Measurements from ENCODE around the gene MKX. TPM values are rescaled to one million over a fixed set of nuclear protein-coding genes. Genes with fewer than 3 reads are reported as not detected.

MKX gene
- total and polyA plus RNA-seq, 2 donors (not counting 1 experiment from before 2014, with no cell fraction given), result not detected

DNA sequence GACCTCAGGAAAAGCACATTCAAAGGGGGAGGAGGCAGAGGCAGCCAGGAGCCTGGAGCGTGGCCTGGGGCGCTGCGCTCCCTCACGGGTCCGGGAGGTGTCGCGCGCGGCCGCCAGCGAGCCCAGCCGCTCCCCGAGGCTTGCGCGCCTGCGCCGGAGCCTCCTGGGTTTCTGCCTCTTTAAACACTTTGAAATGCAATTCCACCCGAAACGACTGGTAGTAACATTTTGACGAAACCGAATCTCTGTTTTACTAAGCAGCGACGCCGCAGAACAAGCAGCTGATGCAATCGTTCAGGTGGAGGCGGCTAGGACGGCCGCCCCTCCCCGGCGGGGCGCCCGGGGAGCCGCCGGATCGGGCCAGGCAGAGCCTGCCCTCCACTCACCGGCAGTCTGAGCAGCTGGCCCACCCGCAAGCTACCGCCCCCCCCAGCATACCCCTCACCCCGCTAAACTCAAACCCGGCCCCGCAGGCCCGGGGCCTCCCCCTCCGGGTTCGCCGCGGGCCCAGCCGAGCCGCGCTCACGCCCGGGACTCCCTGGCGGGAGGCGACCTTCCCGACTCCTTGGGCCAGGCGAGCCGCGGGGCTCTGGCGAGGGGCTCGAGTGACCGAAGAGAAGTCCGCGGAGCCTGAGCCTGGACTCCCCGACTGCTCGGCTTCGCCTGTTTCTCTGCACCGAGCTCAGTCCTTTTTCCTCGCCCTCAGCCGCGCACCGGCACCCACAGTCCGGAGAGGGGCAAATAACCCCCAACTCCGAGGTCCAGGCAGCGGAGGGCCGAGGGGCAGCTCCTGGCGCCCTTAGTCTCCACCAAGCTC is 3.2 kb downstream of the MKX start:
- 3% methylated on average over 74 of the region's 75 CpGs for WGBS (ENCODE audit: insufficient coverage)
- Histone ChIP-seq H3K79me2 (ENCODE audit: control insufficient read depth, insufficient read depth, low read length) (no peaks in the 10 kb centered on the region), H4K20me1 (ENCODE audit: control insufficient read depth, insufficient read depth, low read length, poor library complexity, severe bottlenecking) (no peaks in the 10 kb centered on the region), H3K36me3 (replicated peaks in 1 of 2; ENCODE audit: control extremely low read depth in 1 of 2, control insufficient read depth in 1 of 2, extremely low read depth in 1 of 2, insufficient read depth in 2 of 2, low read length in 1 of 2) (no peaks in the 10 kb centered on the region), H3K9ac (ENCODE audit: low read length) (peak overlapping the region; percentile 60), H3K27ac (ENCODE audit: low read length in 2 of 2) (no peak overlapping the region), H3K9me3 (ENCODE audit: control extremely low read depth in 1 of 3, control insufficient read depth in 2 of 3, insufficient read depth in 1 of 3, low read length in 2 of 3) (peaks cover 0 to 36% (median 1%) of the 10 kb centered on the region in 3 donors), H2AFZ (ENCODE audit: insufficient read depth, low read depth, low read length, poor library complexity, severe bottlenecking) (peak overlapping the region; percentile 74), H3K4me3 (ENCODE audit: control extremely low read depth in 1 of 5, extremely low read depth in 1 of 5, insufficient read depth in 1 of 5, low read depth in 2 of 5, low read length in 4 of 5) (peak overlapping the region; percentile 32 to 64 (median 55)), H3K27me3 (replicated peaks in 1 of 4; ENCODE audit: control extremely low read depth in 1 of 4, control insufficient read depth in 3 of 4, insufficient read depth in 4 of 4, low read length in 3 of 4) (peaks cover 0 to 69% (median 45%) of the 10 kb centered on the region in 4 experiments), H3K4me2 (replicated peaks; ENCODE audit: low read depth, low read length, poor library complexity, severe bottlenecking) (peak overlapping the region; percentile 89), H3K4me1 (ENCODE audit: control insufficient read depth in 2 of 2, insufficient read depth in 2 of 2, low read length in 2 of 2) (peaks cover 39 to 60% of the 10 kb centered on the region in 2 donors)
- peak; percentile 58 for TF ChIP-seq CTCF (IDR thresholded peaks at IDR 0.05)
- peak; percentile 89 for TF ChIP-seq EZH2 (IDR thresholded peaks at IDR 0.05; ENCODE audit: borderline replicate concordance, insufficient read depth, low read depth, low read length, poor library complexity, severe bottlenecking)
- Mint-ChIP-seq H3K4me3 (peak overlapping the region; percentile 78), H3K9me3 (ENCODE audit: insufficient read depth) (no peaks in the 10 kb centered on the region), H3K27ac (no peak overlapping the region), H3K4me1 (peaks cover 25% of the 10 kb centered on the region), H3K27me3 (peaks cover 53% of the 10 kb centered on the region)
- peak; percentile 86 for ATAC-seq (ENCODE audit: low read depth)
- ChIA-PET POLR2A (interaction anchor here (0.6 kb wide), 1 partner anchor 679 kb away, joined by 3 read pairs; no protein-coding TSS in a partner anchor), CTCF (interaction anchor here (0.9 to 2.1 kb wide), 8 partner anchors 16 to 834 kb away, joined by 3 to 11 read pairs (median 3); no protein-coding TSS in a partner anchor)
- intact Hi-C loops (cut with micrococcal nuclease), result loop anchor here (2.0 to 5.0 kb wide), 3 partner anchors 500 to 640 kb away; partner anchors contain the start of gene MPP7
- peak; percentile 67 for DNase-seq

Data from B cell (primary cell).